Uterus (tissue), 2 donors: Measurements from ENCODE around the gene PTPN1.

ENCODE experiments used
- POLR2A ChIP-seq, 2 donors: fragments of 450-650 bp; IDR thresholded peaks; one replicate each; pipeline ENCODE4 v1.6.1; 2016; ENCODE audit warnings: antibody characterized with exemption in 2 of 2, mild to moderate bottlenecking in 1 of 2, moderate library complexity in 1 of 2
- TF ChIP-seq, protein P1 (sequence below), 4 experiments: fragments of 200-600 bp in 2 of 4; fragments of 450-650 bp in 2 of 4; sonication (generic) in 2 of 4; IDR thresholded peaks; one replicate each; pipeline ENCODE4 v1.5.1; 2016 to 2019; ENCODE audit warnings: antibody characterized with exemption in 4 of 4, mild to moderate bottlenecking in 2 of 4, moderate library complexity in 1 of 4

- TF ChIP-seq, protein P1, sequence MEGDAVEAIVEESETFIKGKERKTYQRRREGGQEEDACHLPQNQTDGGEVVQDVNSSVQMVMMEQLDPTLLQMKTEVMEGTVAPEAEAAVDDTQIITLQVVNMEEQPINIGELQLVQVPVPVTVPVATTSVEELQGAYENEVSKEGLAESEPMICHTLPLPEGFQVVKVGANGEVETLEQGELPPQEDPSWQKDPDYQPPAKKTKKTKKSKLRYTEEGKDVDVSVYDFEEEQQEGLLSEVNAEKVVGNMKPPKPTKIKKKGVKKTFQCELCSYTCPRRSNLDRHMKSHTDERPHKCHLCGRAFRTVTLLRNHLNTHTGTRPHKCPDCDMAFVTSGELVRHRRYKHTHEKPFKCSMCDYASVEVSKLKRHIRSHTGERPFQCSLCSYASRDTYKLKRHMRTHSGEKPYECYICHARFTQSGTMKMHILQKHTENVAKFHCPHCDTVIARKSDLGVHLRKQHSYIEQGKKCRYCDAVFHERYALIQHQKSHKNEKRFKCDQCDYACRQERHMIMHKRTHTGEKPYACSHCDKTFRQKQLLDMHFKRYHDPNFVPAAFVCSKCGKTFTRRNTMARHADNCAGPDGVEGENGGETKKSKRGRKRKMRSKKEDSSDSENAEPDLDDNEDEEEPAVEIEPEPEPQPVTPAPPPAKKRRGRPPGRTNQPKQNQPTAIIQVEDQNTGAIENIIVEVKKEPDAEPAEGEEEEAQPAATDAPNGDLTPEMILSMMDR (IDR thresholded peaks at IDR 0.05), result no peak
- no peak for TF ChIP-seq POLR2A (IDR thresholded peaks at IDR 0.05)
Observed at GRCh38 chr20:50621068-50621665, 111.0 kb downstream of the PTPN1 start.
